ENCODE results near the gene SLC36A1.

GRCh38 chr5:151458314-151458713, 10.9 kb downstream of the SLC36A1 start:
- TF ChIP-seq CTCF (IDR thresholded peaks at IDR 0.05), result no peak
- TF ChIP-seq POLR2A (IDR thresholded peaks at IDR 0.05), result no peak
